Lung (tissue), 12 donors: ENCODE results near the gene AGRN. TPM values are rescaled to one million over a fixed set of nuclear protein-coding genes. Genes with fewer than 3 reads are reported as not detected.

Experiments used
- ATAC-seq: fragments of 200-7000 bp; cut with Tn5 transposase; one replicate; pipeline ENCODE4 v1.9.1; 2020; ENCODE audit warnings: moderate number of reproducible peaks; ENCODE audit not compliant: insufficient read depth, low FRiP score
- DNase-seq, 3 donors: peaks; one replicate each; pipeline ENCODE4 v3.0.0-alpha.2; 2013 to 2017
- H3K27ac ChIP-seq, 2 donors: one replicate each; pipeline ENCODE4 v1.5.1; 2013; ENCODE audit warnings: mild to moderate bottlenecking in 2 of 2, moderate library complexity in 2 of 2, control low read depth in 1 of 2, inconsistent platforms in 1 of 2, low read depth in 1 of 2, low read length in 1 of 2
- H3K27me3 ChIP-seq, 3 donors: one replicate each; pipeline ENCODE4 v1.5.1; 2013; ENCODE audit warnings: low read length in 2 of 3; ENCODE audit not compliant: control insufficient read depth in 3 of 3, insufficient read depth in 3 of 3
- H3K36me3 ChIP-seq, 4 donors: one replicate each; pipeline ENCODE4 v1.5.1; 2013; ENCODE audit warnings: low read length in 4 of 4, mild to moderate bottlenecking in 1 of 4, moderate library complexity in 1 of 4; ENCODE audit not compliant: control insufficient read depth in 4 of 4, insufficient read depth in 4 of 4
- H3K4me1 ChIP-seq, 5 donors: one replicate each; pipeline ENCODE4 v1.5.1; 2013; ENCODE audit warnings: low read length in 5 of 5, mild to moderate bottlenecking in 2 of 5, moderate library complexity in 1 of 5; ENCODE audit not compliant: control insufficient read depth in 5 of 5, insufficient read depth in 5 of 5
- H3K4me3 ChIP-seq: one replicate; pipeline ENCODE4 v1.5.1; 2013; ENCODE audit warnings: mild to moderate bottlenecking, control low read depth, moderate library complexity
- H3K9ac ChIP-seq, 2 donors: one replicate each; pipeline ENCODE4 v1.5.1; 2013; ENCODE audit warnings: low read length in 2 of 2, control low read depth in 1 of 2; ENCODE audit not compliant: insufficient read depth in 1 of 2
- H3K9me3 ChIP-seq, 4 donors: one replicate each; pipeline ENCODE4 v1.5.1; 2013; ENCODE audit warnings: low read length in 3 of 4, mild to moderate bottlenecking in 1 of 4, moderate library complexity in 1 of 4; ENCODE audit not compliant: control insufficient read depth in 4 of 4, insufficient read depth in 3 of 4
- CTCF ChIP-seq: IDR thresholded peaks from 2 replicates; pipeline ENCODE4 v1.5.1; 2012; ENCODE audit warnings: mild to moderate bottlenecking; ENCODE audit errors: control extremely low read depth, extremely low read depth
- WGBS, 2 donors: extraction: QIAGEN DNeasy Blood & Tissue Kit; methylation state at CpG; one replicate each; pipeline ENCODE4 v1.1.7; 2013; 5-methylcytosine and 5-hydroxymethylcytosine counted together
- polyA plus RNA-seq, 2 donors: library from polyadenylated mRNA; stranded (reverse); fragments of 200-250 nt; gene quantifications; one replicate each; pipeline ENCODE4 v1.2.1, GENCODE V29; 2013
- total RNA-seq, 2 donors: library from RNA; depleted of rRNA in 1 of 2; stranded (reverse); fragments of >200 nt in 1 of 2; gene quantifications; one replicate each; pipeline ENCODE4 v1.2.1, GENCODE V29; 2014 to 2021
- donor health status: control.
- donor health status: control.
- donor health status: Bipolar disorder and iron deficiency.
- donor health status: healthy.
- donor health status: DM: yes; HTN: yes; CAD: no.

AGRN gene
- total and polyA plus RNA-seq, 4 donors = 30.7 to 124 (median 85.2) TPM

GRCh38 chr1:1081311-1082238 lies 61.7 kb downstream of the AGRN start:
- no peak for TF ChIP-seq CTCF
- no peak overlapping the region for H3K27ac ChIP-seq
- H3K4me3 ChIP-seq = no peak overlapping the region
- H3K9ac ChIP-seq = no peak overlapping the region
- ATAC-seq = no peak
- H3K27me3 ChIP-seq = peaks cover 0 to 3% (median 0%) of the 10 kb centered on the region in 3 donors
- peaks cover 0 to 15% (median 0%) of the 10 kb centered on the region in 4 donors for H3K36me3 ChIP-seq
- peaks cover 0 to 12% (median 9%) of the 10 kb centered on the region in 5 donors for H3K4me1 ChIP-seq
- 92% methylated on average over 52 of the region's 52 CpGs for WGBS, 2 donors
- no peaks in the 10 kb centered on the region for H3K9me3 ChIP-seq
- peak in 1 of 3 donors; percentile 9 for DNase-seq

GRCh38 chr1:1082239-1082775 lies 62.4 kb downstream of the AGRN start:
- Histone ChIP-seq H3K27ac (no peak overlapping the region), H3K36me3 (peaks cover 0 to 15% (median 0%) of the 10 kb centered on the region in 4 donors), H3K27me3 (peaks cover 0 to 3% (median 0%) of the 10 kb centered on the region in 3 donors), H3K4me3 (no peak overlapping the region), H3K4me1 (peaks cover 0 to 12% (median 9%) of the 10 kb centered on the region in 5 donors), H3K9ac (no peak overlapping the region), H3K9me3 (no peaks in the 10 kb centered on the region)
- ATAC-seq (no peak), DNase-seq (peak in 1 of 3 donors; percentile 10)
- TF ChIP-seq CTCF = no peak
- 93 to 94% methylated on average over 27 of the region's 27 CpGs for WGBS, 2 donors

GRCh38 chr1:1082776-1083415 lies 63.0 kb downstream of the AGRN start:
- H3K4me1 ChIP-seq = peaks cover 0 to 12% (median 9%) of the 10 kb centered on the region in 5 donors
- no peak overlapping the region for H3K27ac ChIP-seq
- ATAC-seq (no peak), DNase-seq (no peak)
- peaks cover 0 to 15% (median 0%) of the 10 kb centered on the region in 4 donors for H3K36me3 ChIP-seq
- H3K27me3 ChIP-seq = peaks cover 0 to 3% (median 0%) of the 10 kb centered on the region in 3 donors
- no peaks in the 10 kb centered on the region for H3K9me3 ChIP-seq
- TF ChIP-seq CTCF = no peak
- H3K9ac ChIP-seq = no peak overlapping the region
- 94% methylated on average over 40 of the region's 40 CpGs for WGBS, 2 donors
- H3K4me3 ChIP-seq = no peak overlapping the region
